ENCODE data around the gene GTF3C1.

GRCh38 chr16:27489421-27489820 is 60.3 kb downstream of the GTF3C1 start:
- TF ChIP-seq CTCF (IDR thresholded peaks at IDR 0.05): no peak
- no peak for TF ChIP-seq POLR2A (IDR thresholded peaks at IDR 0.05)
